Measurements from ENCODE around the gene CACNA1I.

GRCh38 chr22:39580006-39580441, 9.5 kb downstream of the CACNA1I start:
- TF ChIP-seq CTCF (IDR thresholded peaks at IDR 0.05) (no peak), POLR2A (IDR thresholded peaks at IDR 0.05; ENCODE audit: low read depth) (no peak), POLR2AphosphoS5 (IDR thresholded peaks at IDR 0.05) (no peak), EP300 (IDR thresholded peaks at IDR 0.05) (no peak)

Measured in esophagus muscularis mucosa (tissue), 4 donors.